HepG2 (cell line): ENCODE results near the gene RNF8. TPM values are rescaled to one million over a fixed set of nuclear protein-coding genes. Genes with fewer than 3 reads are reported as not detected.

ENCODE experiments used
- ATAC-seq: fragments of 200-7000 bp; cut with Tn5 transposase; 3 replicates; pipeline ENCODE4 v1.9.1; 2020; ENCODE audit warnings: mild to moderate bottlenecking, moderate library complexity
- BruUV-seq: library from RNA; stranded (reverse); fragments of 400-500 nt; replicated peaks from 2 replicates; lab custom pipeline; 2021; lab: Mats Ljungman, UMichigan
- CTCF ChIA-PET: fragments of 300-600 bp; formaldehyde crosslinking; extraction: SDS; loops from one replicate; lab custom pipeline; 2021; ENCODE audit warnings: low total read pairs, inconsistent platforms, low intra/inter-chr PET ratio; lab: Yijun Ruan, JAX
- POLR2A ChIA-PET: fragments of 350-600 bp; sonication (Branson Sonifier 250); formaldehyde crosslinking; loops from one replicate; lab custom pipeline; 2020; ENCODE audit warnings: antibody characterized with exemption, inconsistent platforms; lab: Yijun Ruan, JAX
- DNase-seq: peaks from one replicate; pipeline ENCODE4 v3.0.0-alpha.2; 2015; ENCODE audit warnings: low spot score
- FAIRE-seq: peaks from 3 replicates; lab custom pipeline; 2011; peaks lifted over from hg19 to GRCh38; lab: Jason Lieb, UNC
- H2AFZ ChIP-seq: one replicate; pipeline ENCODE4 v1.6.1; 2011; ENCODE audit warnings: low read length, inconsistent platforms
- H3K27ac ChIP-seq: fragments of 300-600 bp; 3 replicates; pipeline ENCODE4 v1.8.0; 2011; ENCODE audit warnings: mixed run types, mild to moderate bottlenecking, mixed read lengths, low read length, inconsistent platforms; ENCODE audit not compliant: insufficient read depth; ENCODE audit errors: extremely low read length
- H3K27me3 ChIP-seq, 2 experiments: fragments of 200-600 bp in 1 of 2; 2 replicates in 1 of 2; 3 replicates in 1 of 2; pipeline versions ENCODE4 v1.6.0 to v1.8.0; 2011; ENCODE audit warnings: low read length in 2 of 2, mild to moderate bottlenecking in 2 of 2, moderate library complexity in 2 of 2, inconsistent platforms in 1 of 2; ENCODE audit not compliant: insufficient read depth in 2 of 2, control insufficient read depth in 1 of 2
- H3K36me3 ChIP-seq, 2 experiments: fragments of 200-600 bp in 1 of 2; replicated peaks in 1 of 2; 2 replicates in 1 of 2; 3 replicates in 1 of 2; pipeline versions ENCODE4 v1.5.1 to v1.8.0; 2011; ENCODE audit warnings: low read length in 2 of 2, inconsistent platforms in 1 of 2; ENCODE audit not compliant: insufficient read depth in 2 of 2, control insufficient read depth in 1 of 2
- H3K4me1 ChIP-seq: 2 replicates; pipeline ENCODE4 v1.5.1; 2012; ENCODE audit warnings: low read length, inconsistent platforms; ENCODE audit not compliant: insufficient read depth
- H3K4me2 ChIP-seq: 2 replicates; pipeline ENCODE4 v1.6.0; 2011; ENCODE audit warnings: low read depth, low read length, inconsistent platforms
- H3K4me3 ChIP-seq, 3 experiments: fragments of 200-600 bp in 1 of 3; sonication (generic), shearing (Covaris generic) in 1 of 3; replicated peaks in 1 of 3; 2 replicates each; pipeline ENCODE4 v1.5.1; 2011 to 2016; ENCODE audit warnings: low read length in 3 of 3, inconsistent platforms in 2 of 3, low read depth in 2 of 3, mild to moderate bottlenecking in 2 of 3, control low read depth in 1 of 3, mixed read lengths in 1 of 3; ENCODE audit not compliant: insufficient read depth in 1 of 3
- H3K79me2 ChIP-seq: one replicate; pipeline ENCODE4 v1.6.1; 2011; ENCODE audit warnings: low read length, inconsistent platforms; ENCODE audit not compliant: insufficient read depth
- H3K9ac ChIP-seq: 2 replicates; pipeline ENCODE4 v1.6.0; 2011; ENCODE audit warnings: mild to moderate bottlenecking, low read depth, low read length, inconsistent platforms; ENCODE audit not compliant: insufficient read depth
- H3K9me3 ChIP-seq: 2 replicates; pipeline ENCODE4 v1.5.1; 2012; ENCODE audit warnings: mild to moderate bottlenecking, low read length
- H4K20me1 ChIP-seq: 2 replicates; pipeline ENCODE4 v1.6.0; 2011; ENCODE audit warnings: inconsistent platforms, mild to moderate bottlenecking, low read length, moderate library complexity; ENCODE audit not compliant: insufficient read depth
- ADNP ChIP-seq: sonication (generic); formaldehyde crosslinking; IDR thresholded peaks from 2 replicates; pipeline ENCODE4 v1.4.0; 2020; ENCODE audit warnings: missing genetic modification reagents
- MTF1 ChIP-seq: sonication (generic); formaldehyde crosslinking; IDR thresholded peaks from 2 replicates; pipeline ENCODE4 v1.5.0; 2020; ENCODE audit warnings: missing genetic modification reagents
- TAF1 ChIP-seq: sonication (generic); formaldehyde crosslinking; IDR thresholded peaks from 2 replicates; pipeline ENCODE4 v1.4.0; 2020; ENCODE audit warnings: missing genetic modification reagents
- TEAD3 ChIP-seq: optimal IDR thresholded peaks from 2 replicates; pipeline ENCODE3; 2016; ENCODE audit warnings: borderline replicate concordance
- TGIF2 ChIP-seq: IDR thresholded peaks from 2 replicates; pipeline ENCODE4 v1.6.1; 2016; ENCODE audit warnings: control low read depth, missing compliant biosample characterization
- ZNF12 ChIP-seq: sonication (generic); formaldehyde crosslinking; IDR thresholded peaks from 2 replicates; pipeline ENCODE4 v1.5.0; 2020; ENCODE audit warnings: missing genetic modification reagents
- ZNF263 ChIP-seq: sonication (generic); formaldehyde crosslinking; IDR thresholded peaks from 2 replicates; pipeline ENCODE4 v1.4.0; 2020; ENCODE audit warnings: missing genetic modification reagents
- ZNF335 ChIP-seq: sonication (generic); formaldehyde crosslinking; IDR thresholded peaks from 2 replicates; pipeline ENCODE4 v1.4.0; 2020; ENCODE audit warnings: missing genetic modification reagents
- ZNF343 ChIP-seq: sonication (generic); formaldehyde crosslinking; IDR thresholded peaks from 2 replicates; pipeline ENCODE4 v1.4.0; 2020; ENCODE audit warnings: mild to moderate bottlenecking, missing genetic modification reagents
- WGBS: methylation state at CpG from one replicate; pipeline ENCODE4 v1.1.6; 2017; ENCODE audit warnings: low lambda C conversion rate; 5-methylcytosine and 5-hydroxymethylcytosine counted together
- in situ Hi-C: cut with HindIII; loops from 2 replicates; pipeline ENCODE4 v1.10.0; 2017; ENCODE audit warnings: low pct_unique_long_range_greater_than_20kb; ENCODE audit not compliant: extremely low pct_ligation_motif_present
- intact Hi-C: fragments of 100-400 bp; cut with micrococcal nuclease; formaldehyde crosslinking; loops from one replicate; pipeline ENCODE4 v1.10.0; 2022; ENCODE audit not compliant: unreplicated experiment
- polyA plus RNA-seq, 8 experiments: library from polyadenylated mRNA; depleted of rRNA in 3 of 8; stranded (reverse) in 7 of 8; unstranded in 1 of 8; fragments of >200 nt; fragmentation: Illumina TruSeq in 4 of 8; extraction: Trizol in 4 of 8; gene quantifications; 2 replicates each; pipeline versions ENCODE4 v1.2.1 to v1.2.3, GENCODE V29; 2011 to 2016; ENCODE audit warnings: low read depth in 4 of 8, missing spikeins in 1 of 8, mixed read lengths in 1 of 8; ENCODE audit not compliant: insufficient read depth in 1 of 8
- total RNA-seq, 5 experiments: library from RNA; depleted of rRNA; stranded (reverse); fragments of >200 nt; fragmentation: Illumina TruSeq; extraction: Trizol; gene quantifications; 2 replicates each; pipeline ENCODE4 v1.2.3, GENCODE V29; 2016; ENCODE audit warnings: low read depth in 1 of 5
- TF ChIP-seq, protein P1 (sequence below): sonication (generic); formaldehyde crosslinking; IDR thresholded peaks from 2 replicates; pipeline ENCODE4 v1.4.0; 2020; ENCODE audit warnings: missing genetic modification reagents
- TF ChIP-seq, protein P2 (sequence below): sonication (generic); formaldehyde crosslinking; IDR thresholded peaks from 2 replicates; pipeline ENCODE4 v1.5.0; 2020; ENCODE audit warnings: missing genetic modification reagents, mild to moderate bottlenecking, borderline replicate concordance

The RNF8 gene
- total and polyA plus RNA-seq, 2 of the 13 experiments (the other 11 are each of a cell fraction or from before 2014, with no cell fraction given), result 21.8 to 47.6 TPM

DNA sequence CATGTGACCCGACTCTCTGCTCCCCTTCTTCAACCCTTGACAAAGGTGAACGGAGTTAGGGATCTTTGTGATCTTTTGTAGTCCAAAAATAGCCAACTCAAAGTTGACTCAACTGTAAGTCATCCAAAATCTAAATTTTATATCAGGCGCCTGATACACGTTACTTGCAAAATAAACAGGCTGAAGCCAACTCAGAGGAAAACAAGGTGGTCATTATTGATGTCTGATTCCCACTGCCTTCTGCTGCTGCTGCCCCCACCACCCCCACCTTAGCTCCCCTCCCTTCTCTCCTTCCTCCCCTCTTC is 13.2 kb upstream of the RNF8 start:
- H3K9ac ChIP-seq, result no peak overlapping the region
- DNase-seq, result no peak

DNA sequence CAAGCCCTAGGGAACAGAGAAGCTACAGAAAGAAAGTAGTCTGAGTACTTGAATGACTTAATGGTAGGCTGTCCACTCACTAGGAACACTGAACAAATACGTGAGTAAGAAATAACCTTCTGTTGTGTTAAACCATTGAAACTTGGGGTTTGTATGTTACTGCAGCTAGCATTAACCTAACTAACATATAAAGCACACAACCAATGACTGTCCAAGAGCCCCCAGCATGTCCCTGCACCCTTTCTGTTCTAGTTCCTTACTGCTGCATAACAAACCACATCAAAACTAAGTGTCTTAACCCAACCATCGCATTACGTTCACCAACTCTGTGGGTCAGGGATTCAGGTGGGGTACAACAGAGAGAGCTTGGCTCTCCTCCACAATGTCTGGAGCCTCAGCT is 10.5 kb upstream of the RNF8 start:
- no peak for FAIRE-seq

More for the DNA sequence above, 13.2 kb upstream of the RNF8 start:
- in situ Hi-C loops, result no loop called here
- no peak overlapping the region for H2AFZ ChIP-seq
- intact Hi-C loops, result no loop called here
- no peaks in the 10 kb centered on the region for H3K27me3 ChIP-seq
- no peak for ATAC-seq
- ChIA-PET POLR2A (no interaction called here), CTCF (no interaction called here)
- H3K27ac ChIP-seq, result no peak overlapping the region
- 89% methylated on average over 4 of the region's 4 CpGs for WGBS
- BruUV-seq, result no TSS peak
- FAIRE-seq, result no peak
- no peaks in the 10 kb centered on the region for H4K20me1 ChIP-seq
- H3K36me3 ChIP-seq, result no peaks in the 10 kb centered on the region
- H3K9me3 ChIP-seq, result no peaks in the 10 kb centered on the region
- TF ChIP-seq ADNP (CRISPR knock-in tag) (no peak), MTF1 (CRISPR knock-in tag) (no peak), TAF1 (CRISPR knock-in tag) (no peak), ZNF343 (no peak), ZNF335 (CRISPR knock-in tag) (no peak), TGIF2 (CRISPR knock-in tag) (no peak), ZNF263 (no peak), TEAD3 (no peak)
- TF ChIP-seq, protein P1, sequence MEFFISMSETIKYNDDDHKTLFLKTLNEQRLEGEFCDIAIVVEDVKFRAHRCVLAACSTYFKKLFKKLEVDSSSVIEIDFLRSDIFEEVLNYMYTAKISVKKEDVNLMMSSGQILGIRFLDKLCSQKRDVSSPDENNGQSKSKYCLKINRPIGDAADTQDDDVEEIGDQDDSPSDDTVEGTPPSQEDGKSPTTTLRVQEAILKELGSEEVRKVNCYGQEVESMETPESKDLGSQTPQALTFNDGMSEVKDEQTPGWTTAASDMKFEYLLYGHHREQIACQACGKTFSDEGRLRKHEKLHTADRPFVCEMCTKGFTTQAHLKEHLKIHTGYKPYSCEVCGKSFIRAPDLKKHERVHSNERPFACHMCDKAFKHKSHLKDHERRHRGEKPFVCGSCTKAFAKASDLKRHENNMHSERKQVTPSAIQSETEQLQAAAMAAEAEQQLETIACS (CRISPR knock-in tag), result no peak
- H3K4me1 ChIP-seq, result peaks cover 18% of the 10 kb centered on the region
- no peaks in the 10 kb centered on the region for H3K79me2 ChIP-seq
- H3K4me2 ChIP-seq, result no peak overlapping the region
- no peak overlapping the region for H3K4me3 ChIP-seq

More for the DNA sequence above, 10.5 kb upstream of the RNF8 start:
- H2AFZ ChIP-seq, result no peak overlapping the region
- in situ Hi-C loops (no loop called here), intact Hi-C loops (no loop called here)
- H3K9ac ChIP-seq, result no peak overlapping the region
- H3K36me3 ChIP-seq, result no peaks in the 10 kb centered on the region
- POLR2A ChIA-PET, result no interaction called here
- no peaks in the 10 kb centered on the region for H3K79me2 ChIP-seq
- no peaks in the 10 kb centered on the region for H4K20me1 ChIP-seq
- DNase-seq (no peak), ATAC-seq (no peak)
- WGBS, result 66% methylated on average over 3 of the region's 3 CpGs
- H3K4me3 ChIP-seq, result no peak overlapping the region
- peaks cover 18% of the 10 kb centered on the region for H3K4me1 ChIP-seq
- H3K4me2 ChIP-seq, result no peak overlapping the region
- CTCF ChIA-PET, result no interaction called here
- H3K27ac ChIP-seq, result no peak overlapping the region
- H3K27me3 ChIP-seq, result no peaks in the 10 kb centered on the region
- no TSS peak for BruUV-seq
- TF ChIP-seq, protein P2, sequence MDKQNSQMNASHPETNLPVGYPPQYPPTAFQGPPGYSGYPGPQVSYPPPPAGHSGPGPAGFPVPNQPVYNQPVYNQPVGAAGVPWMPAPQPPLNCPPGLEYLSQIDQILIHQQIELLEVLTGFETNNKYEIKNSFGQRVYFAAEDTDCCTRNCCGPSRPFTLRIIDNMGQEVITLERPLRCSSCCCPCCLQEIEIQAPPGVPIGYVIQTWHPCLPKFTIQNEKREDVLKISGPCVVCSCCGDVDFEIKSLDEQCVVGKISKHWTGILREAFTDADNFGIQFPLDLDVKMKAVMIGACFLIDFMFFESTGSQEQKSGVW (CRISPR knock-in tag), result no peak
- peak; percentile 95 for TF ChIP-seq ZNF12 (CRISPR knock-in tag)
- no peaks in the 10 kb centered on the region for H3K9me3 ChIP-seq
